ENCODE results near the gene SMIM35.
"Not testable (repeated sequence)": the region's sequence is repeated elsewhere in the genome, so short reads cannot be mapped to it uniquely, and the experiment has no call there.

SMIM35 gene

DNA sequence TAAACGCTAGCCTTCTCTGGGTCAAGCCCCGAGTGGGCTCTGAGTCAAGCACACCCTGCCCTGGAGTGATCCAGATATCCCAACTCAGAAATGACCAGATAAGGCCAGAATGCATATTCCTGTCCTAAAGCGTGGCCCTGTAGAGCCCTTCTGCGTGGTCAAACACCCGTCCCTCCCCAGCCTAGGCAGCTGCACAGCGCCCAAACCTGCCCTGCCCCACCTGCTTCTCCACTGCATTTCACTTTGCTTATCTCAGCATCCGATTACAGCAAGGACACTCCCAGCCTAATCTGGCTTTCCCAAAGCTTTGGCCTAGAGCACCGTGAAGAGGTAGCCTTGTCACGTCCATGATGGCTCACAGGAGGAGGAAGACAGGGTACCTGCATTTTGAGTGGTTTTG is 21.8 kb downstream of the SMIM35 start:
- no peak for ATAC-seq
- TF ChIP-seq ZC3H10 (CRISPR knock-in tag; IDR thresholded peaks at IDR 0.05) = no peak
- no peak for TF ChIP-seq BACH2 (CRISPR knock-in tag; IDR thresholded peaks at IDR 0.05; ENCODE audit: borderline replicate concordance)
- no peak for TF ChIP-seq PPARA (CRISPR knock-in tag; IDR thresholded peaks at IDR 0.05; ENCODE audit: borderline replicate concordance)
- TF ChIP-seq, protein P1, sequence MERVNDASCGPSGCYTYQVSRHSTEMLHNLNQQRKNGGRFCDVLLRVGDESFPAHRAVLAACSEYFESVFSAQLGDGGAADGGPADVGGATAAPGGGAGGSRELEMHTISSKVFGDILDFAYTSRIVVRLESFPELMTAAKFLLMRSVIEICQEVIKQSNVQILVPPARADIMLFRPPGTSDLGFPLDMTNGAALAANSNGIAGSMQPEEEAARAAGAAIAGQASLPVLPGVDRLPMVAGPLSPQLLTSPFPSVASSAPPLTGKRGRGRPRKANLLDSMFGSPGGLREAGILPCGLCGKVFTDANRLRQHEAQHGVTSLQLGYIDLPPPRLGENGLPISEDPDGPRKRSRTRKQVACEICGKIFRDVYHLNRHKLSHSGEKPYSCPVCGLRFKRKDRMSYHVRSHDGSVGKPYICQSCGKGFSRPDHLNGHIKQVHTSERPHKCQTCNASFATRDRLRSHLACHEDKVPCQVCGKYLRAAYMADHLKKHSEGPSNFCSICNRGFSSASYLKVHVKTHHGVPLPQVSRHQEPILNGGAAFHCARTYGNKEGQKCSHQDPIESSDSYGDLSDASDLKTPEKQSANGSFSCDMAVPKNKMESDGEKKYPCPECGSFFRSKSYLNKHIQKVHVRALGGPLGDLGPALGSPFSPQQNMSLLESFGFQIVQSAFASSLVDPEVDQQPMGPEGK (CRISPR knock-in tag; IDR thresholded peaks at IDR 0.05; ENCODE audit: borderline replicate concordance) = no peak
- no peak for TF ChIP-seq ZFP30 (CRISPR knock-in tag; IDR thresholded peaks at IDR 0.05)
- TF ChIP-seq GLIS3 (CRISPR knock-in tag; IDR thresholded peaks at IDR 0.05) = no peak
- no peak for TF ChIP-seq TOX (CRISPR knock-in tag; IDR thresholded peaks at IDR 0.05; ENCODE audit: borderline replicate concordance)
- TF ChIP-seq TCF4 (CRISPR knock-in tag; IDR thresholded peaks at IDR 0.05; ENCODE audit: borderline replicate concordance) = no peak
- TF ChIP-seq ISL1 (CRISPR knock-in tag; IDR thresholded peaks at IDR 0.05) = no peak
- no peak for TF ChIP-seq CREB5 (CRISPR knock-in tag; IDR thresholded peaks at IDR 0.05; ENCODE audit: low read depth)
- no peak for TF ChIP-seq ZFP3 (CRISPR knock-in tag; IDR thresholded peaks at IDR 0.05)
- TF ChIP-seq, protein P2, sequence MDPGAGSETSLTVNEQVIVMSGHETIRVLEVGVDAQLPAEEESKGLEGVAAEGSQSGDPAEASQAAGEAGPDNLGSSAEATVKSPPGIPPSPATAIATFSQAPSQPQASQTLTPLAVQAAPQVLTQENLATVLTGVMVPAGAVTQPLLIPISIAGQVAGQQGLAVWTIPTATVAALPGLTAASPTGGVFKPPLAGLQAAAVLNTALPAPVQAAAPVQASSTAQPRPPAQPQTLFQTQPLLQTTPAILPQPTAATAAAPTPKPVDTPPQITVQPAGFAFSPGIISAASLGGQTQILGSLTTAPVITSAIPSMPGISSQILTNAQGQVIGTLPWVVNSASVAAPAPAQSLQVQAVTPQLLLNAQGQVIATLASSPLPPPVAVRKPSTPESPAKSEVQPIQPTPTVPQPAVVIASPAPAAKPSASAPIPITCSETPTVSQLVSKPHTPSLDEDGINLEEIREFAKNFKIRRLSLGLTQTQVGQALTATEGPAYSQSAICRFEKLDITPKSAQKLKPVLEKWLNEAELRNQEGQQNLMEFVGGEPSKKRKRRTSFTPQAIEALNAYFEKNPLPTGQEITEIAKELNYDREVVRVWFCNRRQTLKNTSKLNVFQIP (CRISPR knock-in tag; IDR thresholded peaks at IDR 0.05; ENCODE audit: borderline replicate concordance, low read depth) = no peak
- no peak for TF ChIP-seq TSHZ2 (CRISPR knock-in tag; IDR thresholded peaks at IDR 0.05)
- no peak for TF ChIP-seq CSDC2 (CRISPR knock-in tag; IDR thresholded peaks at IDR 0.05)
- TF ChIP-seq, protein P3, sequence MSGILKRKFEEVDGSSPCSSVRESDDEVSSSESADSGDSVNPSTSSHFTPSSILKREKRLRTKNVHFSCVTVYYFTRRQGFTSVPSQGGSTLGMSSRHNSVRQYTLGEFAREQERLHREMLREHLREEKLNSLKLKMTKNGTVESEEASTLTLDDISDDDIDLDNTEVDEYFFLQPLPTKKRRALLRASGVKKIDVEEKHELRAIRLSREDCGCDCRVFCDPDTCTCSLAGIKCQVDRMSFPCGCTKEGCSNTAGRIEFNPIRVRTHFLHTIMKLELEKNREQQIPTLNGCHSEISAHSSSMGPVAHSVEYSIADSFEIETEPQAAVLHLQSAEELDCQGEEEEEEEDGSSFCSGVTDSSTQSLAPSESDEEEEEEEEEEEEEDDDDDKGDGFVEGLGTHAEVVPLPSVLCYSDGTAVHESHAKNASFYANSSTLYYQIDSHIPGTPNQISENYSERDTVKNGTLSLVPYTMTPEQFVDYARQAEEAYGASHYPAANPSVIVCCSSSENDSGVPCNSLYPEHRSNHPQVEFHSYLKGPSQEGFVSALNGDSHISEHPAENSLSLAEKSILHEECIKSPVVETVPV (CRISPR knock-in tag; IDR thresholded peaks at IDR 0.05) = no peak
- no peak for TF ChIP-seq ZNF565 (CRISPR knock-in tag; conservative IDR thresholded peaks at IDR 0.05; ENCODE audit: low read depth)
- no peak for TF ChIP-seq ARNTL (CRISPR knock-in tag; IDR thresholded peaks at IDR 0.05; ENCODE audit: borderline replicate concordance, low read depth)
- no peak for TF ChIP-seq SNAI2 (CRISPR knock-in tag; IDR thresholded peaks at IDR 0.05)
- no peak for TF ChIP-seq ZNF70 (CRISPR knock-in tag; IDR thresholded peaks at IDR 0.05)
- TF ChIP-seq OSR1 (CRISPR knock-in tag; IDR thresholded peaks at IDR 0.05) = no peak

DNA sequence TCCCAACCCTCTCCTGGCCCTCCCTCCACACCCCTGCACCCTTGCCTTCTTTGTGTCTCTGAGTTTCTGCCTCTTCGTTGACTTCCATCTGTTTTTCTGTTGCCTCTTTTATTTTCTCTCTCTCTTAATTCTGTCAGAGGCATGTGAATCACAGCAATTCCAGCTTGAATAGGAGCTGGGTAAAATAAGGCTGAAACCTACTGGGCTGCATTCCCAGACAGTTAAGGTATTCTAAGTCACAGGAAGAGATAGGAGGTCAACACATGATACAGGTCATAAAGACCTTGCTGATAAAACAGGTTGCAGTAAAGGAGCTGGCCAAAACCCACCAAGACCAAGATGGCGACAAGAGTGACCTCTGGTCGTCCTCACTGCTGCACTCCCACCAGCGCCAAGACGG is 24.1 kb downstream of the SMIM35 start:
- not testable (repeated sequence) for ATAC-seq

DNA sequence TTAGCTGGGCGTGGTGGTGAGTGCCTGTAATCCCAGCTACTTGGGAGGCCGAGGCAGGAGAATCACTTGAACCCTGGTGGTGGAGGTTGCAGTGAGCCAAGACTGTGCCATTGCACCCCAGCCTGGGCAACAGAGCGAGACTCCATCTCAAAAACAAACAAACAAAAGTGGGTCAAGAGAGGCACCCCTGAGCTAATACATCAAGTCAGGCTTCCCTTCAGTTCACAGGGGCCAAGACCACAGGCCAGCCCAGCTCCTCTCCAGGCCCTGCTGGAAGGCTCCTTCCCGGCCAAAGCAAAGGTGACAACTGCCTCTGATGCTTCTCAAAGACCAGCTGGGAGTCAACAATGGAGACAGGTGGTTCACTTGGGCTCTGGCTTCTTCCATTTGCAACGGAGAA is 24.6 kb downstream of the SMIM35 start:
- not testable (repeated sequence) for ATAC-seq

DNA sequence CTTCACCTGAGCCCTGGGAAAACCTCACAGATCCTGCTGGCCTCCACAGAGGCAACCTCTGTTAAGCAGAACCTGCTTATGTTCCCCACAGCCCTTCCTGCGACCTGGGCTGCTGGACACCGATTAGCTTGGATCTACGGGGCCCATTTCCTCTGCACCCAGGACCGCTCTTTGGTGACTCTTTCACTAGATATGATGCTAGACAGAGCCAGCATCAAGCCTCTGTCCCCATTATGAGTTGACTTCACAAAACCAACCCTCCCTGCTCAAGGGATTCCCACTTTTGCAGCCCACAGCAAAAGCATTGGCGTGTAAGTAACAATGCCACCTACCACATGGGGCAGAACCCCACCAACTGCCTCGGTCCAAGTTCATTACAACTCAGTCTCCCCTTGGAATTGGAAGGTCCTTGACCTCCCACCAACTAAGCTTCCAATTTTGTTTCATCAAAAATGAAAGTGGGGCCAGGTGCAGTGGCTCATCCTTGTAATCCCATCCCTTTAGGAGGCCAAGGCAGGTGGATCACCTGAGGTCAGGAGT is 25.1 kb downstream of the SMIM35 start:
- TF ChIP-seq ZNF70 (CRISPR knock-in tag; IDR thresholded peaks at IDR 0.05) (no peak), ESRRG (CRISPR knock-in tag; IDR thresholded peaks at IDR 0.05) (no peak), TCF4 (CRISPR knock-in tag; IDR thresholded peaks at IDR 0.05; ENCODE audit: borderline replicate concordance) (no peak), TOX (CRISPR knock-in tag; IDR thresholded peaks at IDR 0.05; ENCODE audit: borderline replicate concordance) (no peak), RARB (CRISPR knock-in tag; IDR thresholded peaks at IDR 0.05) (no peak)
- TF ChIP-seq, protein P3 (CRISPR knock-in tag; IDR thresholded peaks at IDR 0.05) = no peak
- no peak for ATAC-seq

Measured in SK-N-SH treated with all-trans-retinoic acid at 6 μM for 48 hours (cell line).